AG09309 (cell line): ENCODE measurements around the gene MRPS14.

Experiments used
- DNase-seq: peaks from one replicate; pipeline ENCODE4 v3.0.0-alpha.2; 2010; ENCODE audit warnings: low read depth
- H3K4me3 ChIP-seq: 2 replicates; pipeline ENCODE4 v1.5.1; 2011; ENCODE audit warnings: mild to moderate bottlenecking, low read depth, low read length, moderate library complexity; ENCODE audit not compliant: control insufficient read depth
- TF ChIP-seq, protein P1 (sequence below): IDR thresholded peaks from 2 replicates; pipeline ENCODE4 v1.5.1; 2011; ENCODE audit warnings: mild to moderate bottlenecking, low read depth, low read length, inconsistent platforms; ENCODE audit not compliant: insufficient read depth, control insufficient read depth; ENCODE audit errors: missing control alignments

MRPS14 gene

DNA sequence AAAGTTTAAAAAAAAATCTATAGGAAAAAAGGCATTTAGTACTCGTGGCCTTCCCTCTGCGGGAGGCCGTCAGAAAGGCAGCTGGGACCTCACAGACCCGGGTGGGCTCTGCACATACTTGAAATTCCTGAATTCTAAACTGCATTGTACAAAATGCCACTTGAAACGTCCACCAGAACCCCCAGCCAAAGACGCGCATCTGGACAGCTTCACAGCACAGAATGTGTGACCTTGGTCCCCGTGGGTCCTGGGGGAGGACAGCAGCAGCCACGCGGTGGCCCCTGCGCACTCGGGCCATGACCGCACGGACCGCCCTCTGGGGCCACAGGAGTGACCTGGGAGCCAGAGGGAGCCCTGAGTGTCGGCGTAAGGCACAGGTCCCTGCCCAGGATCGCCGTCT, 20.6 kb upstream of the MRPS14 start:
- no peak overlapping the region for H3K4me3 ChIP-seq
- DNase-seq: no peak
- TF ChIP-seq, protein P1, sequence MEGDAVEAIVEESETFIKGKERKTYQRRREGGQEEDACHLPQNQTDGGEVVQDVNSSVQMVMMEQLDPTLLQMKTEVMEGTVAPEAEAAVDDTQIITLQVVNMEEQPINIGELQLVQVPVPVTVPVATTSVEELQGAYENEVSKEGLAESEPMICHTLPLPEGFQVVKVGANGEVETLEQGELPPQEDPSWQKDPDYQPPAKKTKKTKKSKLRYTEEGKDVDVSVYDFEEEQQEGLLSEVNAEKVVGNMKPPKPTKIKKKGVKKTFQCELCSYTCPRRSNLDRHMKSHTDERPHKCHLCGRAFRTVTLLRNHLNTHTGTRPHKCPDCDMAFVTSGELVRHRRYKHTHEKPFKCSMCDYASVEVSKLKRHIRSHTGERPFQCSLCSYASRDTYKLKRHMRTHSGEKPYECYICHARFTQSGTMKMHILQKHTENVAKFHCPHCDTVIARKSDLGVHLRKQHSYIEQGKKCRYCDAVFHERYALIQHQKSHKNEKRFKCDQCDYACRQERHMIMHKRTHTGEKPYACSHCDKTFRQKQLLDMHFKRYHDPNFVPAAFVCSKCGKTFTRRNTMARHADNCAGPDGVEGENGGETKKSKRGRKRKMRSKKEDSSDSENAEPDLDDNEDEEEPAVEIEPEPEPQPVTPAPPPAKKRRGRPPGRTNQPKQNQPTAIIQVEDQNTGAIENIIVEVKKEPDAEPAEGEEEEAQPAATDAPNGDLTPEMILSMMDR: no peak

DNA sequence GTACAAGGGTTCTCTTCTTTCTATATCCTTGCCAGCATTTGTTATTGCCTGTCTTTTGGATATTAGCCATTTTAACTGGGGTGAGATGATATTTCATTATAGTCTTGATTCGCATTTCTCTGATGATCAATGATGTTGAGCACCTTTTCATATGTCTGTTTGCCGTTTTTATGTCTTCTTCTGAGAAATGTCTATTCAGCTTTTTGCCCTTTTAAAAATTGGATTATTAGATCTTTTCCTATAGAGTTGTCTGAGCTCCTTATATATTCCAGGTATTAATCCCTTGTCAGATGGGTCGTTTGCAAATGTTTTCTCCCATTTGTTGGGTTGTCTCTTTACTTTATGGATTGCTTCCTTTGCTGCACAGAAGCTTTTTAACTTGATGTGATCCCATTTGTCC, 19.4 kb upstream of the MRPS14 start:
- no peak for DNase-seq
- TF ChIP-seq, protein P1: no peak
- no peak overlapping the region for H3K4me3 ChIP-seq

- TF ChIP-seq, protein P1: no peak
Observed at GRCh38 chr1:175040324-175040879, 17.2 kb upstream of the MRPS14 start.

GRCh38 chr1:175037416-175037815, 14.2 kb upstream of the MRPS14 start:
- H3K4me3 ChIP-seq: no peak overlapping the region
- TF ChIP-seq, protein P1: no peak
- no peak for DNase-seq

More at GRCh38 chr1:175040324-175040879, 17.2 kb upstream of the MRPS14 start:
- H3K4me3 ChIP-seq: no peak overlapping the region
- DNase-seq: no peak

DNA sequence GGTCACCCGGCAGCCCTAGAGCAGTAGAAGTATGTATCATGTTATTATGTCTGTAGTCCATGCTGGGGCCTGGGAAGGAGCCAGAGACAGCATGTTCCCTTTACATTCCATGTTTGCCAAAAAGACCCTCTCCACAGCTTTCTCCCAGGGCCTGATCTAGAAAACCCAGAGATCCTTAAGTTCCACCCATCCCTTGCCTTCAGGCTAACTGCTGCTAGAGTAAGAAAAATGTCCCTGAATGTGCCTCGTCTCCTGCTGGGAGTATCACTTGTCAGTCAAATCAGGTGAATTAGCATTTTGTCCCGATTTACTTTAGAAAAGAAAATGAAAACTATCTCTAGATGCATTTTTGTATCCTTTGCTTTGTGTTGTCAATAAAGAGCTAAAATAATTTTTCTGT, 13.3 kb upstream of the MRPS14 start:
- no peak for DNase-seq
- TF ChIP-seq, protein P1: no peak
- no peak overlapping the region for H3K4me3 ChIP-seq

DNA sequence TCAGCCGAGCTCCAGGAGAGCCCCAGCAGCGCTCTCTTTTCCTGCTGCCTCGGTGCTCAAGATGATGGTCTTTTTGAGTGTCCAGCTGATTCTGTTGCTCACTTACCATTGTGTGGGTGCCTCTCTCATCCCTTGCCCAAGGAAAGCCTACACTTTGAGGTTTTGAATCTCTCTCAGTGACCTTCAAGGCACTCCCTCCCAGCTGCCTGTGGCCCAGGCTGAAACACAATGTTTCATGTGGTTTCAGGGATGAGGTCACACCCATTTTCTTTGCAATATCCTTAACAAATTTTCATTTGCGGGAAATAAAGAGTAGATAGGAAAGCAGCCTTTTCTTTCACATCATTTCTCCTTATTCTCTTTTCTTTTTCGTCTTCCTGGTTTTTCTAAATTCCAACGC, 12.6 kb upstream of the MRPS14 start:
- TF ChIP-seq, protein P1: no peak
- H3K4me3 ChIP-seq: no peak overlapping the region
- no peak for DNase-seq

GRCh38 chr1:175034775-175035174, 11.6 kb upstream of the MRPS14 start:
- DNase-seq: no peak
- TF ChIP-seq, protein P1: no peak

More at GRCh38 chr1:175034775-175035174, 11.6 kb upstream of the MRPS14 start:
- H3K4me3 ChIP-seq: no peak overlapping the region
